GM13977 (cell line): ENCODE data around the gene FOLR1.

Experiments used
- DNase-seq: peaks from one replicate; pipeline ENCODE4 v3.0.0; 2012; ENCODE audit warnings: low spot score
- CTCF ChIP-seq: IDR thresholded peaks from 2 replicates; pipeline ENCODE4 v1.5.1; 2012; ENCODE audit warnings: mild to moderate bottlenecking, control low read depth; ENCODE audit not compliant: insufficient read depth; ENCODE audit errors: extremely low read depth, missing control alignments
- in situ Hi-C: fragments of 300-500 bp; cut with MboI; formaldehyde crosslinking; loops from one replicate; pipeline ENCODE4 v1.12.0; 2022; ENCODE audit warnings: low sequenced_read_pairs, low pct_unique_long_range_greater_than_20kb, mixed read lengths, inconsistent platforms; ENCODE audit not compliant: unreplicated experiment

FOLR1 gene

GRCh38 chr11:72236774-72237111 is 44.8 kb downstream of the FOLR1 start:
- in situ Hi-C loops = no loop called here
- DNase-seq = peak; percentile 32
- no peak for TF ChIP-seq CTCF

GRCh38 chr11:72237112-72237931 is 45.4 kb downstream of the FOLR1 start:
- in situ Hi-C loops = no loop called here
- peak; percentile 33 for DNase-seq
- no peak for TF ChIP-seq CTCF

GRCh38 chr11:72238040-72238450 is 46.1 kb downstream of the FOLR1 start:
- in situ Hi-C loops = no loop called here
- peak; percentile 85 for TF ChIP-seq CTCF
- peak; percentile 89 for DNase-seq

GRCh38 chr11:72238492-72239312 is 46.8 kb downstream of the FOLR1 start:
- no peak for TF ChIP-seq CTCF
- in situ Hi-C loops = no loop called here
- peak; percentile 34 for DNase-seq

- in situ Hi-C loops = no loop called here
- no peak for TF ChIP-seq CTCF
- peak; percentile 82 for DNase-seq
Observed at GRCh38 chr11:72239313-72239848, 47.4 kb downstream of the FOLR1 start.

GRCh38 chr11:72239849-72240460 is 48.0 kb downstream of the FOLR1 start:
- DNase-seq = no peak
- in situ Hi-C loops = no loop called here
- TF ChIP-seq CTCF = no peak
